ENCODE data around the gene THADA. TPM values are rescaled to one million over a fixed set of nuclear protein-coding genes. Genes with fewer than 3 reads are reported as not detected.

Gene THADA
- total RNA-seq, 1 donor from 2014 or later = 29.3 TPM

- no peaks in the 10 kb centered on the region for H3F3A ChIP-seq (ENCODE audit: low read depth)
- no peak overlapping the region for H2AFZ ChIP-seq (replicated peaks)
- no peaks in the 10 kb centered on the region for H3K79me2 ChIP-seq (ENCODE audit: low read depth)
- no peaks in the 10 kb centered on the region for H4K20me1 ChIP-seq (ENCODE audit: low read depth)
- peaks cover 23% of the 10 kb centered on the region for H3K4me1 Mint-ChIP-seq
- H3K9me3 ChIP-seq (ENCODE audit: low read depth) = no peaks in the 10 kb centered on the region
- H3K4me3 Mint-ChIP-seq = no peak overlapping the region
- H3K9me3 Mint-ChIP-seq = no peaks in the 10 kb centered on the region
- H3K27me3 Mint-ChIP-seq (ENCODE audit: insufficient read depth, low read depth) = peaks cover 14% of the 10 kb centered on the region
- TF ChIP-seq EZH2 (IDR thresholded peaks at IDR 0.05) = no peak
- TF ChIP-seq EZH2phosphoT487 (IDR thresholded peaks at IDR 0.05) = no peak
- no peak for TF ChIP-seq CTCF (IDR thresholded peaks at IDR 0.05)
- no peaks in the 10 kb centered on the region for H3K4me1 ChIP-seq
- H3K27me3 ChIP-seq = no peaks in the 10 kb centered on the region
- H3K9ac ChIP-seq = no peak overlapping the region
- H3K4me3 ChIP-seq = no peak overlapping the region
- H3K4me2 ChIP-seq = no peak overlapping the region
- H3K36me3 Mint-ChIP-seq = no peaks in the 10 kb centered on the region
- H3K27ac ChIP-seq = no peak overlapping the region
- H3K27ac Mint-ChIP-seq = peak overlapping the region; percentile 60
- no peaks in the 10 kb centered on the region for H3K36me3 ChIP-seq
- DNase-seq (ENCODE audit: low spot score) = no peak
Measured at GRCh38 chr2:43206602-43207001, 389.2 kb downstream of the THADA start.

- Mint-ChIP-seq H3K4me3 (no peak overlapping the region), H3K4me1 (peaks cover 14% of the 10 kb centered on the region), H3K36me3 (no peaks in the 10 kb centered on the region), H3K27me3 (ENCODE audit: insufficient read depth, low read depth) (peaks cover 16% of the 10 kb centered on the region), H3K27ac (peak overlapping the region; percentile 78), H3K9me3 (no peaks in the 10 kb centered on the region)
- H3K27ac ChIP-seq = no peak overlapping the region
- H3F3A ChIP-seq (ENCODE audit: low read depth) = no peaks in the 10 kb centered on the region
- no peaks in the 10 kb centered on the region for H4K20me1 ChIP-seq (ENCODE audit: low read depth)
- no peaks in the 10 kb centered on the region for H3K27me3 ChIP-seq
- H2AFZ ChIP-seq (replicated peaks) = no peak overlapping the region
- H3K4me2 ChIP-seq = no peak overlapping the region
- no peaks in the 10 kb centered on the region for H3K79me2 ChIP-seq (ENCODE audit: low read depth)
- peaks cover 5% of the 10 kb centered on the region for H3K4me1 ChIP-seq
- no peaks in the 10 kb centered on the region for H3K36me3 ChIP-seq
- TF ChIP-seq CTCF (IDR thresholded peaks at IDR 0.05) = no peak
- no peak for TF ChIP-seq EZH2phosphoT487 (IDR thresholded peaks at IDR 0.05)
- TF ChIP-seq EZH2 (IDR thresholded peaks at IDR 0.05) = no peak
- no peak overlapping the region for H3K4me3 ChIP-seq
- no peaks in the 10 kb centered on the region for H3K9me3 ChIP-seq (ENCODE audit: low read depth)
- DNase-seq (ENCODE audit: low spot score) = no peak
- H3K9ac ChIP-seq = no peak overlapping the region
Measured at GRCh38 chr2:43203373-43203772, 392.5 kb downstream of the THADA start.

GRCh38 chr2:43202289-43202688 is 393.5 kb downstream of the THADA start:
- Histone ChIP-seq H3K9ac (no peak overlapping the region), H4K20me1 (ENCODE audit: low read depth) (no peaks in the 10 kb centered on the region), H3K9me3 (ENCODE audit: low read depth) (no peaks in the 10 kb centered on the region), H3K27ac (no peak overlapping the region), H3K4me3 (no peak overlapping the region), H3K79me2 (ENCODE audit: low read depth) (no peaks in the 10 kb centered on the region), H2AFZ (replicated peaks) (no peak overlapping the region), H3K36me3 (no peaks in the 10 kb centered on the region), H3K4me1 (peaks cover 5% of the 10 kb centered on the region), H3K27me3 (no peaks in the 10 kb centered on the region), H3K4me2 (no peak overlapping the region), H3F3A (ENCODE audit: low read depth) (no peaks in the 10 kb centered on the region)
- Mint-ChIP-seq H3K27me3 (ENCODE audit: insufficient read depth, low read depth) (peaks cover 9% of the 10 kb centered on the region), H3K4me1 (peaks cover 11% of the 10 kb centered on the region), H3K9me3 (no peaks in the 10 kb centered on the region), H3K36me3 (no peaks in the 10 kb centered on the region), H3K4me3 (no peak overlapping the region), H3K27ac (peak overlapping the region; percentile 1)
- no peak for TF ChIP-seq CTCF (IDR thresholded peaks at IDR 0.05)
- no peak for DNase-seq (ENCODE audit: low spot score)

GRCh38 chr2:43201497-43201896 is 394.3 kb downstream of the THADA start:
- no peaks in the 10 kb centered on the region for H3K36me3 Mint-ChIP-seq
- Histone ChIP-seq H3K9ac (no peak overlapping the region), H2AFZ (replicated peaks) (no peak overlapping the region), H3K27ac (no peak overlapping the region), H4K20me1 (ENCODE audit: low read depth) (no peaks in the 10 kb centered on the region), H3K4me2 (no peak overlapping the region), H3K79me2 (ENCODE audit: low read depth) (no peaks in the 10 kb centered on the region), H3K36me3 (no peaks in the 10 kb centered on the region), H3K9me3 (ENCODE audit: low read depth) (no peaks in the 10 kb centered on the region), H3K27me3 (no peaks in the 10 kb centered on the region), H3K4me3 (no peak overlapping the region), H3K4me1 (peaks cover 5% of the 10 kb centered on the region), H3F3A (ENCODE audit: low read depth) (no peaks in the 10 kb centered on the region)
- TF ChIP-seq EZH2 (IDR thresholded peaks at IDR 0.05) = no peak
- no peak for TF ChIP-seq CTCF (IDR thresholded peaks at IDR 0.05)
- no peak for TF ChIP-seq EZH2phosphoT487 (IDR thresholded peaks at IDR 0.05)
- H3K4me3 Mint-ChIP-seq = no peak overlapping the region
- peaks cover 17% of the 10 kb centered on the region for H3K4me1 Mint-ChIP-seq
- DNase-seq (ENCODE audit: low spot score) = no peak
- H3K9me3 Mint-ChIP-seq = no peaks in the 10 kb centered on the region
- H3K27me3 Mint-ChIP-seq (ENCODE audit: insufficient read depth, low read depth) = peaks cover 10% of the 10 kb centered on the region
- H3K27ac Mint-ChIP-seq = no peak overlapping the region

All from neural progenitor cell (in vitro differentiated cells).